Renal cortical epithelial cell (primary cell): ENCODE results near the gene MANSC1. TPM values are rescaled to one million over a fixed set of nuclear protein-coding genes. Genes with fewer than 3 reads are reported as not detected.
"Not testable (repeated sequence)": the region's sequence is repeated elsewhere in the genome, so short reads cannot be mapped to it uniquely, and the experiment has no call there.

Experiments used
- DNase-seq: peaks from one replicate; pipeline ENCODE4 v3.0.0-alpha.2; 2011; ENCODE audit warnings: low read depth
- total RNA-seq: library from RNA; depleted of rRNA; stranded (reverse); fragments of >200 nt; gene quantifications from 2 replicates; pipeline ENCODE4 v1.2.3, GENCODE V29; 2014

The MANSC1 gene
- total RNA-seq, 1 donor from 2014 or later, result 1.8 TPM

DNA sequence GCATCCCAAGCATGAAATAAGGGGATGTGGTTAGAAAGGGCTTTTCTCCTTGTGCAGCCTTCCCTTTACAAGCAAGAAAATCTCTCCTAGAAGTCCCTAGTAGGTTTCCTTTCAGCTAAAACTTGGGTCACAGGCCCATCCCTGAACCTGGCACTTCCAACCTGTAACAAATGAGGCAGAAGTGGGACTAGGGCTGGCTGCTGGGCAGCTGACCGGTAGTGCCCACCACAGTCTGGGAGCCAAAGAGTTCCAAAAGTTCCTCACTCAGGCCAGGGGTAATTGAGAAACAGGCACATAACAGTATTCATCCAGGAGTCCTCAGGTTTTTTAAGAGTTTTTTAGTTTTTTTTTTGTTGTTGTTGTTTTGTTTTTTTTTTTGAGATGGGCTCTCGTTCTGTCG, 23.8 kb downstream of the MANSC1 start:
- DNase-seq, result no peak

DNA sequence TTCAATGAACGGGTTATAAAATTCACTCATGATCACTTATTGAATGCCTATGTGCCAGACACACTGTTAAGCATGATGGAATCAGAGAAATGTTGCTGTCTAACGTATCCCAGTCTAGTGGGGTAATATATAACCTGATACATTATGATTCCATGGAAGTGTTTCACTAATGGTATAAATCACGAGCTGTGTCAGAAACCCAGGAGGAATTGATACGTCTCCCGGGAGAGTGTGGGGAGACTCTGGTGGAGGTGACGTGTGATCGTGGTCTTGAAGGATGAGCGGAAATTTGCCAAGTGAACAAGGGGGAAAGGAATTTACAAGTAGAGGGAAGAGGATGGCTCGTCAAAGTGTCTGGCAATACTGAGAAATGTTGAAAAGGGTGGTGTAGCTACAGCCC, 26.5 kb downstream of the MANSC1 start:
- DNase-seq, result peak; percentile 82

DNA sequence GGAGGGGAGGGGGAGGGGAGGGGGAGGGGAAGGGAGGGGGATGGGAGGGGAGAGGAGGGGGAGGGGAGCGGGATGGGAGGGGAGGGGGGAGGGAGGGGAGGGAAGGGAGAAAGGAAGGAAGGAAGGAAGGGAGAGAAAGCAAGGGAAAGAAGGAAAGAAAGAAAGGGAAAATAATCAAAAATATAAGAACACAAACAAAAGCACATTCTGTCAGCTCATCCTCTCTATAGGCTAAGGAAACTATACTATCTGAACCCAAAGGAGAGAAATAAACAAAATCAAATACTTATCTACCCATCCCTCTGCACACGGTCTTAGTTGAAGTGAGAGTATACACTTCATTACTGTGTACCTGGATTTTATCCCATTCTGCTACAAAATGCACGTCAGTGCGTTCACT, 26.9 kb downstream of the MANSC1 start:
- DNase-seq, result no peak

DNA sequence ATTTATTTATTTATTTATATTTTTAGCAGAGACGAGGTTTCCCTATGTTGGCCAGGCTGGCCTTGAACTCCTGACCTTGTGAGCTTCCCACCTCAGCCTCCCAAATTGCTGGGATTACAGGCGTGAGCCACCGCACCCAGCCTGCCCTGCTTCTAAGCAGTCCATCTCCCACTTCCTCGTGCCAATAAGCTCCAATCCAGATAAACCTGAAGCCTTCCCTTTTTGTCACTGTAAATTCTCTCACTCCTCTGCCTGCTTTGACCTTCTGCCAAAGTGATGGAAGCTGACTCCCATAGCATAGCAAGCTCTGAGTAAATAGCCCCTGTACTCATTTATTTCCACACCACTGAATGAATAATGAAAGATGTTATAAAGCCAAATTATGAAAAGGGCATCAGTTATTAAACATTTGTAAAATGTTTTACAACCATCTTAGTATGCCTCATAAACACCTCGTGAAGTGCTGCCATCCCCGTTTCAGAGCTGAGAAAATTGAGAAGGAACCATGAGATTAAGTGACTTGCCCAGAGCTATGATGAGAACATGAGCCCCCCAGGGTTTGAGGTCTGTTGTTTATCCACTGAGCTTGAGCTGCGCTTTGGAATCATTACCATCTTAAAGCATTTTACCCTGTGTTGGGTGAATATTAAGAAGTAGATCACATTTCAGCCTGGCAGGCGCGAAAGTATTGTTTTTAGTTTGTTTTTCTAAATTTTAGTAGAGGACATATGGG, 30.4 kb downstream of the MANSC1 start:
- DNase-seq, result peak; percentile 57

DNA sequence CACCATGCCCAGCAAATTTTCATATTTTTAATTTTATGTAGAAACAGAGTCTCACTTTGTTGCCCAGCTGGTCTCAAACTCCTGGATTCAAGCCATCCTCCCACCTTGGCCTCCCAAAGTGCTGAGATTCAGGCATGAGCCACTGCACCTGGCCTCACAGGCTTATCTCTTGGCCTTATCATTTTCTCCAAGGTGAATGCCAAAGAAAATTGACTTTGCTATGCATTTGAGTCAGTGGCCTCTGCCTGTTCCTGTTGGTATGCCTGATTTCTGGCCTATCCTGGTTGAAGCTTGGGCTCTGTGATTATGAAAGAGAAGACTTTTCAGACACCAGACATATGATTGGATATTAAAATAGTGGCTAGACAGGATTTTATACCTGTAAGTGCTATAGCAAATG, 34.2 kb downstream of the MANSC1 start:
- no peak for DNase-seq

DNA sequence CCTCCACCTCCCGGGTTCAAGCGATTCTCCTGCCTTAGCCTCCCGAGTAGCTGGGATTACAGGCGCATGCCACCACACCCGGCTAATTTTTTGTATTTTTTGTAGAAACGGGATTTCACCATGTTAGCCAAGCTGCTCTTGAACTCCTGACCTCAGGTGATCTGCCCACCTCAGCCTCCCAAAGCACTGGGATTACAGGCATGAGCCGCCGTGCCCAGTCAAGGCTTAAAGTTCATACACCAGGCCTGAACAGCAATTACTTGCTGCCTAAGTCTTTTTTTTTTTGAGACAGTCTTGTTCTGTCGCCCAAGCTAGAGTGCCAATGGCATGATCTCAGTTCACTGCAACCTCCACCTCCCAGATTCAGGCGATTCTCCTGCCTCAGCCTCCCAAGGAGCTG, 39.3 kb downstream of the MANSC1 start:
- DNase-seq, result not testable (repeated sequence)

DNA sequence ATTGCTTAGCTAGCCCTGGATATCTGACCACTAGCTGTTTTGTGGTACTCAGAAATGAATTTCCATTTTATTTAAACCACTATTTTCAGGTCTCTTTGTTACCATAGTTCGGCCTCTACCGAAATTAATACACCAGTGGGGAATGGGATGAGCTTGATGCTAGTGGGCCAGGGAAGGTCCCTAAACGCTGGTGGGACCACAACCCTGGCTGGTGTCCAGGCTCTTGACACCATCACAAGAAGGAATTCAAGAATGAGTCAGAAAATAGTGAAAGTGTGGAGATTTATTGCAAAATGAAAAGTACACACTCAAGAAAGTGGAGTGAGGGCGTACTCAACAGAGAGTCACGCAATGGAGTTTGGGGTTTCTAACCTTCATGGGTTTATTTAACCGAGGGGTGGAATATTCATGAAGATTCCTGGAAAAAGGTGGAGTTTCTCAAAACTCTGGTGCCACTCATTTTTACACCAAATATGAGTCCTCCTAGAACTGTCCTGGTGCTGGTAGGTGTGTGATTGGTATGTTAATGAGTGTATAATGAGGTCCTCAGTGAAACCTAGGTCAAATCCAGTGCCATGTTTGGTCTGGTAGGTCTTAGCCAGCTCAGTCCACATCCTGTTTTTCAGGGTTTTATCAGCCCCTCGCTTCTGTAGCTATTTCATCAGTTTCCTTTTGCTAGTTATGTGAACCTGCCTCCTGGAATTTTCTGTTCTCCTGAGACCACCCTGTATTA, 44.3 kb downstream of the MANSC1 start:
- no peak for DNase-seq

DNA sequence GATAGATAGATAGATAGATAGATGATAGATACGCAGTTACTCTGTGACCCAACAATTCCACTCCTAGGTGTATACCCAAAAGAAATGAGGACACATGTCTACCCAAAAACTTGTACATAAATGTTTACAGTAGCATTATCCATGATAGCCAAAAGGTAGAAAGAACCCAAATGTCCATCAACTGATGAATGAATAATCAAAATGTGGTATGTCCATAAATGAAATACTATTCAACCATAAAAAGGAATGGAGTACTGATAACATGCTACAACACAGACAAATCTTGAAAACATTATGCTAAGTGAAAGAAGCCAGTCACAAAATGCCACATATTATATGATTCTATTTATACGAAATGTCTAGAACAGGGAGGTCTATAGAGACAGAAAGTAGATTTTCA, 47.1 kb downstream of the MANSC1 start:
- no peak for DNase-seq

DNA sequence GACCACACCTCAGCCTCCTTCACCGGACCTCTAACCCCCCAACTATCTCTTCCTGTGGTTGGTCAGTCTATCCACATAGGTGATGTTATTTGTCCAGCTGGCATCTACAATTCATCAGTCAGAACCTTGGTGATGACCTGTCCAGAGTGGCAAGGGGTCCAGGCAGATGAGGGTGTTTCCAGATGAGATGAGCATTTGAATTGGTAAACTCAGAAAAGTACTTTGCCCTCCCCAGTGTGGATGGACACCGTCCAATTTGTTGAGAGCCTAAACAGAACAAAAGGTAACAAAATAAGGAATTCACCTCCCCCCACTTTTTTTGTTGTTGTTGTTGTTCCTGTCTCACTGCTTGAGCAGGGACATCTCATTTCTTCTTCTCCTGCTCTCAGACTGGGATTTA, 48.9 kb downstream of the MANSC1 start:
- no peak for DNase-seq

DNA sequence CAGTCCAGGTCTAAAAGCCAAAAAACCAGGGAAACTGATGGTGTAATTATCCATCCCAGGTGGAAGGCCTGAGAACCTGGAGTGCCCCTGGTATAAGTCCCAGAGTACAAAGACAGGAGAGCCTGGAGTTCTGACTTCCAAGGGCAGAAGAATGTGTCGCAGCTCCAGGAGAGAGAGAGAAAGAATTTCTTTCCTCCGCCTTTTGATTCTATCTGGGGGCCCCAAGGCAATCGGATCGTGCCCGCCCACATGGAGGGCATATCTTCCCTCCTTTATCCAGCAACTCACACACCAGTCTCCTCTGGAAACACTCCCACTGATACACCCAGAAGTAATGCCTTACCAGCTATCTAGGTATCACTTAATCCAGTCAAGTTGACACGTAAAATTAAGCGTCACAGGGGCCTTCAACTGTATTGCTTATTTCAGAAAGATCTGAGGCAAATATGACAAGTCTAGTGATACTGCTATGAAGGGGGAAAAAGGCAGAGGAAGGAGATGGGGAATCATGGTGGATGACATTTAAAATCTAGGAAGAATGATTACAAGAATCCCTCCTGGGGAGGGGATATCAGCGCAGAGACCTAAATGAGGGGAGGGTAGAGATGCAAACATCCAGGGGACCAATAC, 52.7 kb downstream of the MANSC1 start:
- DNase-seq, result no peak

DNA sequence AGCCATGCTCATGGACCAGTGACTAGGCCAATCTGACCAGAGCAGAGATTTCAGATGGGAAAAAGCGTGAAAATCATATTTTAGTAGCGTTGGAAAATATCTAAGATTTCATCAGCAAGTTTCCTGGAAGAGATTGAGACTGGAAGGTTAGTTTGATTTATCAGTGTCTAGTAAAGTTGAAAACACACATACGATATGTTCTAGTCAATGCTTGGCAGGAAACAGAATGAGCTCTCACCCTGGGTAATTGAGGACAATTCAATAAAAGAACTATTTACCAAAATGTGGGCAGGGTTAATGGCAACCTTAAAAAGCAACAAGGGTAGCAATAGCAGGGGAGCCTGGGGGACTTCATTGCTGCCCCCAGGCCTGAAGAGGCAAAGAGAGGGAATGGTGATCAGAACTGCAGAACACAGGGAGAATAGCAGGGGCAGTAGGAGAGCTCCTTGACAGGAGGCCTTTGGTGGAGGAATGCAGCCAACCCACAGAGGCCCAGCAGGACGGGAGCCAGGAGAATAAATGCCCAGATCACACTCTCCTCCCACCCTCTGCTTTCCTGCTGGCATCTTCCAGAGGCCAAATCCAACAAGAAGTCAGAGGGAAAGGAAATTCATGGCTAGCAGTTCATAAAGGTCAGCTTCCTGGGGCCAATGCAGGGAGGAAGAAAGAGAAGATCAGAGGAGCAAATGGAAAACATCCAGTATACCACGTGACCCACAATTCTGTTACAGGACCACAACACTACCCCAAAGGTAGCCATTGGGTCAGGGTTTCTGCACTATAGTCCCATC, 55.6 kb downstream of the MANSC1 start:
- DNase-seq, result no peak

DNA sequence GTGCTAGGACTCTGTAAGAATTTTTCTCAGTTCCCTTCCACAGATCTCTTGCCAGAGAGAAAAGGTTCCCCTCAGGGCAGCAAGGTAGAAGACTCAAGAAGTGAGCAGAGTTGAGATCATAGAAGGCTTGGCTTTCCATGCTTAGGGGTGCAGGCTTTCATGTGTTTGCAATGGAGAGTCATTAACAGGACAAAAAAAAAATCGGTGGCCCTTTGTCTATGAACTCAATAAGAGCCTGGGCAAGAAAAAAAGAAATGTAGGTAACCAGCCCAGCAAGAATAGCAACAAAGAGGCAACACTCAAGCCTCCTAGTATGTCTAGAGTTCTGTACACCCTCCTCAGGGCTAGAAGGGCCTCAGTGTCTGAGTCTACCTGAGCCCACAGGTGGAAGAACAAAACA, 59.8 kb downstream of the MANSC1 start:
- no peak for DNase-seq

DNA sequence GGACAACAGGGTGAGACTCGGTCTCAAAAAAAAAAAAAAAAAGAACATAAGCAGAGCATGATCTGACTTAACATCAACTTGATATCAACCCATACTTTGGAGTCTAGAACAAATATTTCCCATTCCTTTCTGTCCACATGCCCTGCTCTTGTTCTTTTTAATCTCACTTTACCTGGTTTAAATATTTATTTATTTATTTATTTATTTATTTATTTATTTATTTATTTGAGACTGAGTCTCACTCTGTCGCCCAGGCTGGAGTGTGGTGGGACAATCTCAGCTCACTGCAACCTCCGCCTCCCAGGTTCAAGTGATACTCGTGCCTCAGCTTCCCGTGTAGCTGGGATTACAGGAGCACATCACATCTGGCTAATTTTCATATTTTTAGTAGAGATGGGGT, 63.6 kb downstream of the MANSC1 start:
- no peak for DNase-seq

DNA sequence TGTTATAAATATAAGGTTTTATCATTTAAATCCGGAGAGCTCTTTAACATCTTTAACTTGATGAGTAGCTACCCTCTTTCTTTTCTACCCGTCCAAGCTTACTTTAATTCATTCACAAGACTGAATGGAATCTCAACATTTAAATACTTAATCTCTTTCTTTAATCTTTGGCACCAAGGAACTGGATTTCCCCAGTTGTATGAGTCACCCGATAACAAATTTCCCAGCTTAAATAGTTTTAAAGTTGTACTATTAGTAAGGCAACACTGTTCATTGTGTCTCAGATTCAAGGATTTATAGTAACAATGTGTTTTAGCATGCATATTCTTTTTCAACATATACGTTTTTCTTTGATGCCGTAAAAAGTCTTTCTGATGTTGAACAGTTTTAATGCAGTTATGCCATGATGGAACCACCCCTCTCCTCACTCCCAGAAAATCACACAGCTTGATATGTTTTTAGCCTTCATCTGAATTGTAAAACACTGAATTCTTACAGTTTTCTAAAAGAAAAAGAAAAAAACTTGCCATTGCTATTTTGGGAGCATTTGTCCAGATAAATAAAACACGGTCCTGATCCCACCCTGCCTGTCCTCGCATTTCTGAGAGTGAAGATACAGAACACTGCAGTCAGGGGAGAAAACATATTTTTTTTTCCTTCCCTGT, 67.1 kb downstream of the MANSC1 start:
- peak; percentile 90 for DNase-seq

DNA sequence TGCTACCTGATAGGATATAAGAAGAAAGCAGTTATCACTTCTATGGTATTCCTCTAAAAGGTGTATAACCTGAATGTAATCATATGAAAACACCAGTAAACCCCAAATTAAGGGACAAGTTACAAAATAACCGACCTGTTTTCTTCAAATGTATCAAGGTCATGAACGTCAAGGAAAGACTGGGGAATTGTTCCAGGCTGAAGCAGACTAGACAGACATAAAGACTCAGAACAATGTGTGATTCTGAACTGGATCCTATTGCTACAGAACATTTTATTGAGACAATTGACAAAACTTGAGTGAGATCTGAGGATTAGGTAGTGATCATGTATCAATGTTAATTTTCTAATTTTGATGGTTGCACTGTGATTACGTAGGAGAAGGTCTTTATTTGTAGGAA, 67.8 kb downstream of the MANSC1 start:
- DNase-seq, result no peak

DNA sequence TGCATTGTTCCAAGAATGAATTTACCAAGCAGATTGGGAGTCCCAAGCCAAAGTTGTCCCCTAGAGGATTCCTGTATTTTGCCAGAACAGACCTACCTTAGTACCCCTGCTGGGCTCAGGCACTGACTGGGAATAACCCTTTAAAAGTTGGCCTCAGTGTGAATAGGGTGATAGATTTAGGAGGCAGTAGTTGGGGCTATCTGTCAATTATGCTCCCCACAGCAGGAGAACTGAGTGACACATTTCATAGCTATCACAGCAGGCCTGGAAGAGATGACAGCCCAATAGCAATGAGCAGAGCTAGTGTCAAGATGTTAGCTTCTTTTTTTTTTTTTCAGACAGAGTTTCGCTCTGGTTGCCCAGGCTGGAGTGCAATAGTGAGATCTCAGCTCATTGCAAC, 68.9 kb downstream of the MANSC1 start:
- no peak for DNase-seq

DNA sequence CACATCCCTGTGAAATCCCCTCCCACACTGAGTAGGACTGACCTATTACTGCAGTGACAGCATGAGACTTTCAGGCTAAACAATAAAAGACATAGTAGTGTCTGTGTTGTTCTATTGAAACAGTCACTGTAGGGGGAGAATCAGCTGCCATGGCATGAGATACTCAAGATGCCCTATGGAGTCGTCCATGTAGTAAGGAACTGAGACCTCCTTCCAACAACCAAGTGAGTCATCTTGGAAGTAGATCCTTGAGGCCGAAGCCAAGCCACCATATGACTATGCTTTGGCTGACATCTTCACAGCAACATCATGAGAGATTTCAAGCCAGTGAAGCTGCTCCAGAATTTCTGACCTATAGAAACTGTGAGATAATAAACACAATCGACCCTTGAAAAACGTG, 71.1 kb downstream of the MANSC1 start:
- DNase-seq, result no peak
